GM11168 (cell line): ENCODE results near the gene GBGT1.
"Not testable (repeated sequence)": the region's sequence is repeated elsewhere in the genome, so short reads cannot be mapped to it uniquely, and the experiment has no call there.

Source experiments
- in situ Hi-C: fragments of 300-500 bp; cut with MboI; formaldehyde crosslinking; loops from one replicate; pipeline ENCODE4 v1.12.0; 2022; ENCODE audit warnings: low sequenced_read_pairs; ENCODE audit not compliant: unreplicated experiment

The GBGT1 gene

GRCh38 chr9:133163504-133164172, at the start of gene GBGT1:
Gene GBGT1 (minus strand): TSS chr9:133163914. CDS start chr9:133162412, 1,502 bp downstream.
- in situ Hi-C loops, result no loop called here

GRCh38 chr9:133210609-133211008, 46.9 kb upstream of the GBGT1 start:
- in situ Hi-C loops, result no loop called here

GRCh38 chr9:133210202-133210532, 46.5 kb upstream of the GBGT1 start:
- in situ Hi-C loops, result no loop called here

GRCh38 chr9:133209327-133210201, 45.9 kb upstream of the GBGT1 start:
- in situ Hi-C loops, result not testable (repeated sequence)

- in situ Hi-C loops, result not testable (repeated sequence)
Observed at GRCh38 chr9:133208880-133209300, 45.2 kb upstream of the GBGT1 start, which contains the start of gene OBP2B. Gene OBP2B (minus strand): TSS chr9:133209250. CDS start chr9:133209199, 51 bp downstream.

GRCh38 chr9:133208171-133208879, 44.6 kb upstream of the GBGT1 start:
- in situ Hi-C loops, result not testable (repeated sequence)

- in situ Hi-C loops, result no loop called here
Observed at GRCh38 chr9:133207540-133208170, 43.9 kb upstream of the GBGT1 start.

GRCh38 chr9:133207021-133207531, 43.4 kb upstream of the GBGT1 start:
- in situ Hi-C loops, result no loop called here

GRCh38 chr9:133205996-133206931, 42.5 kb upstream of the GBGT1 start:
- in situ Hi-C loops, result no loop called here

GRCh38 chr9:133205481-133205887, 41.8 kb upstream of the GBGT1 start:
- in situ Hi-C loops, result not testable (repeated sequence)

GRCh38 chr9:133204993-133205336, 41.3 kb upstream of the GBGT1 start:
- in situ Hi-C loops, result no loop called here

- in situ Hi-C loops, result no loop called here
Observed at GRCh38 chr9:133204335-133204992, 40.8 kb upstream of the GBGT1 start.

- in situ Hi-C loops, result no loop called here
Observed at GRCh38 chr9:133203506-133204075, 39.9 kb upstream of the GBGT1 start.

GRCh38 chr9:133202688-133203453, 39.2 kb upstream of the GBGT1 start:
- in situ Hi-C loops, result no loop called here

GRCh38 chr9:133202145-133202513, 38.4 kb upstream of the GBGT1 start:
- in situ Hi-C loops, result no loop called here

- in situ Hi-C loops, result no loop called here
Observed at GRCh38 chr9:133201424-133202144, 37.9 kb upstream of the GBGT1 start.

- in situ Hi-C loops, result no loop called here
Observed at GRCh38 chr9:133200631-133201030, 36.9 kb upstream of the GBGT1 start.
